GM23338 (cell line): Measurements from ENCODE around the gene CADM4. TPM values are rescaled to one million over a fixed set of nuclear protein-coding genes. Genes with fewer than 3 reads are reported as not detected.

Experiments used
- ATAC-seq: fragments of 200-7000 bp; cut with Tn5 transposase; 3 replicates; pipeline ENCODE4 v1.9.1; 2020
- DNase-seq: peaks from one replicate; pipeline ENCODE4 v3.0.0-alpha.2; 2015; ENCODE audit warnings: low spot score
- H2AFZ ChIP-seq: fragments of 200-600 bp; sonication (generic); 2 replicates; pipeline ENCODE4 v1.8.0; 2016; ENCODE audit warnings: antibody characterized with exemption, mild to moderate bottlenecking, moderate library complexity
- H3F3A ChIP-seq: fragments of 200-600 bp; sonication (generic); replicated peaks from 2 replicates; pipeline ENCODE4 v1.8.0; 2017; ENCODE audit warnings: antibody characterized with exemption, mixed run types, low read depth
- H3K27ac ChIP-seq: fragments of 200-600 bp; sonication (generic); 2 replicates; pipeline ENCODE4 v1.6.1; 2016; ENCODE audit warnings: low read depth
- H3K27me3 ChIP-seq: fragments of 200-600 bp; sonication (generic); 2 replicates; pipeline ENCODE4 v1.8.0; 2016; ENCODE audit warnings: mild to moderate bottlenecking, mixed run types, moderate library complexity; ENCODE audit not compliant: insufficient read depth
- H3K36me3 ChIP-seq: fragments of 200-600 bp; sonication (generic); 2 replicates; pipeline ENCODE4 v1.8.0; 2016; ENCODE audit warnings: mild to moderate bottlenecking; ENCODE audit not compliant: insufficient read depth
- H3K4me1 ChIP-seq: fragments of 200-600 bp; sonication (generic); 2 replicates; pipeline ENCODE4 v1.8.0; 2016; ENCODE audit warnings: mild to moderate bottlenecking, moderate library complexity; ENCODE audit not compliant: insufficient read depth
- H3K4me2 ChIP-seq: fragments of 200-600 bp; sonication (generic); 2 replicates; pipeline ENCODE4 v1.7.1; 2017; ENCODE audit warnings: mixed run types
- H3K4me3 ChIP-seq: fragments of 200-600 bp; sonication (generic); 2 replicates; pipeline ENCODE4 v1.6.1; 2016; ENCODE audit warnings: mixed run types
- H3K79me2 ChIP-seq: fragments of 200-600 bp; sonication (generic); replicated peaks from 2 replicates; pipeline ENCODE4 v1.8.0; 2017; ENCODE audit warnings: mild to moderate bottlenecking; ENCODE audit not compliant: insufficient read depth
- H3K9me2 ChIP-seq: fragments of 200-600 bp; sonication (generic); 2 replicates; pipeline ENCODE4 v1.8.0; 2017; ENCODE audit not compliant: insufficient read depth
- H4K20me1 ChIP-seq: fragments of 200-600 bp; sonication (generic); replicated peaks from 2 replicates; pipeline ENCODE4 v1.8.0; 2017; ENCODE audit warnings: mild to moderate bottlenecking; ENCODE audit not compliant: insufficient read depth
- H3K27ac Mint-ChIP-seq: 2 replicates; pipeline ENCODE4 v1.8.0; 2020; ENCODE audit warnings: inconsistent platforms, mild to moderate bottlenecking, moderate library complexity, mixed read lengths
- H3K27me3 Mint-ChIP-seq: 3 replicates; pipeline ENCODE4 v1.8.0; 2022; ENCODE audit warnings: low read depth, mild to moderate bottlenecking, moderate library complexity, mixed read lengths, inconsistent platforms; ENCODE audit not compliant: insufficient read depth, poor library complexity
- H3K36me3 Mint-ChIP-seq: 3 replicates; pipeline ENCODE4 v1.8.0; 2021; ENCODE audit warnings: low read depth, mild to moderate bottlenecking, inconsistent platforms, moderate library complexity, mixed read lengths
- H3K4me1 Mint-ChIP-seq: 3 replicates; pipeline ENCODE4 v1.8.0; 2020; ENCODE audit warnings: mild to moderate bottlenecking, inconsistent platforms, mixed read lengths
- H3K4me3 Mint-ChIP-seq: 3 replicates; pipeline ENCODE4 v1.8.0; 2021; ENCODE audit warnings: moderate library complexity, mild to moderate bottlenecking, inconsistent platforms, mixed read lengths
- H3K9me3 Mint-ChIP-seq: 3 replicates; pipeline ENCODE4 v1.8.0; 2020; ENCODE audit warnings: moderate library complexity, mild to moderate bottlenecking, inconsistent platforms, mixed read lengths
- CREB1 ChIP-seq: fragments of 250-450 bp; sonication (Bioruptor Pico); IDR thresholded peaks from 2 replicates; pipeline ENCODE4 v1.5.0; 2020; ENCODE audit warnings: low read depth, mild to moderate bottlenecking, moderate library complexity
- ETS1 ChIP-seq: IDR thresholded peaks from 2 replicates; pipeline ENCODE4 v1.6.1; 2016; ENCODE audit warnings: antibody characterized with exemption
- JUNB ChIP-seq: IDR thresholded peaks from one replicate; pipeline ENCODE4 v1.6.1; 2016; ENCODE audit warnings: antibody characterized with exemption; ENCODE audit not compliant: unreplicated experiment
- NANOG ChIP-seq: IDR thresholded peaks from 2 replicates; pipeline ENCODE4 v1.6.1; 2016; ENCODE audit warnings: antibody characterized with exemption, borderline replicate concordance
- POLR2AphosphoS5 ChIP-seq: IDR thresholded peaks from 2 replicates; pipeline ENCODE4 v1.6.1; 2016; ENCODE audit warnings: antibody characterized with exemption, low read depth
- STAT1 ChIP-seq: IDR thresholded peaks from one replicate; pipeline ENCODE4 v1.6.1; 2016; ENCODE audit warnings: antibody characterized with exemption; ENCODE audit not compliant: unreplicated experiment
- ZNF114 ChIP-seq: fragments of 250-450 bp; sonication (Bioruptor Pico); IDR thresholded peaks from 2 replicates; pipeline ENCODE4 v1.5.0; 2020; ENCODE audit warnings: mild to moderate bottlenecking, moderate library complexity
- ZNF331 ChIP-seq: fragments of 250-450 bp; sonication (Bioruptor Pico); IDR thresholded peaks from 2 replicates; pipeline ENCODE4 v1.5.0; 2020; ENCODE audit warnings: low read depth, mild to moderate bottlenecking, moderate library complexity
- polyA plus RNA-seq: library from polyadenylated mRNA; unstranded; fragments of >200 nt; fragmentation: Nextera tagmentation; extraction: Ambion mirVana; gene quantifications from 2 replicates; pipeline ENCODE4 v1.2.1, GENCODE V29; 2016
- total RNA-seq: library from RNA; depleted of rRNA; stranded (reverse); fragments of >200 nt; shearing (Covaris generic); gene quantifications from 2 replicates; pipeline ENCODE4 v1.2.3, GENCODE V29; 2014
- TF ChIP-seq, protein P1 (sequence below): IDR thresholded peaks from one replicate; pipeline ENCODE4 v1.6.1; 2018; ENCODE audit warnings: antibody characterized with exemption; ENCODE audit not compliant: unreplicated experiment
- TF ChIP-seq, protein P2 (sequence below): fragments of 250-450 bp; sonication (Bioruptor Pico); IDR thresholded peaks from 2 replicates; pipeline ENCODE4 v1.5.0; 2020; ENCODE audit warnings: mild to moderate bottlenecking, moderate library complexity

The CADM4 gene
- total and polyA plus RNA-seq, 2 experiments from 2014 or later: 3.7 to 21.2 TPM

DNA sequence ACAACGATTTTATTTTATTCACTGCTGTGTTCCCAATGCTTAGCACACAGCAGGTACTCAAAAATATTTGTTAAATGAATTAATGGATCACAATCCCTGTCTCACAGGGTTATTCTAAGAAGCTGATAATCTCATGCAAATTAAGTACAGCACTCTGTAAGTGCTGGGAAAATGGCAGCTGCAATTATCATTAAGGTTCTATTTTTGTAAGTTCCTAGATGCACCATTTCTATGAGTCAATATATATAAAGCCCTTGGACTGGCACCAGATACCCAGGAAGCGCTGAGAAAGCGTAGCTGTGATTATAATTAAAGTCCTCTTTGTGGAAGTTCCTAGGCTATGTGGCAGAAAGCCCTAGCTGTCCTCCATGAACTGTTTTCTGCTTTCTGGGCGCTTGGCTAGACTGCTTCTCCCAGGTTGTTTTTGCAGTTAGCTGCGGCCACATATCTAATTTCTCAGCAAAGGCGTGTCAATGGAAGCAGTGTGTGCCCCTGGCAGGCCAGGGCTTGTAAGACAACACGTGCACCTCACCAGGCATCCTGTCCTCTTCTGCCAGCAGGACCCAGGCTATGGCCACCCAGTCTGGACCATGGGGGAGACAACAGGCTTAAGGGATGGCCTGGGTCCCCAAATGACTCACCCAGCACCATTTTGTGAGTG lies 33.0 kb downstream of the CADM4 start:
- Histone ChIP-seq H3K27ac (no peak overlapping the region), H3K27me3 (no peaks in the 10 kb centered on the region), H3K4me1 (no peaks in the 10 kb centered on the region), H3K4me2 (no peak overlapping the region), H3K79me2 (no peaks in the 10 kb centered on the region), H3F3A (no peaks in the 10 kb centered on the region), H3K36me3 (no peaks in the 10 kb centered on the region), H3K4me3 (no peak overlapping the region), H3K9me2 (no peaks in the 10 kb centered on the region), H4K20me1 (no peaks in the 10 kb centered on the region; the same call in 1 of the 2 replicates), H2AFZ (no peak overlapping the region)
- ATAC-seq: no peak
- H3K4me3 Mint-ChIP-seq: no peak overlapping the region
- no peak overlapping the region for H3K27ac Mint-ChIP-seq
- TF ChIP-seq POLR2AphosphoS5 (no peak), CREB1 (no peak), JUNB (no peak)
- TF ChIP-seq, protein P1, sequence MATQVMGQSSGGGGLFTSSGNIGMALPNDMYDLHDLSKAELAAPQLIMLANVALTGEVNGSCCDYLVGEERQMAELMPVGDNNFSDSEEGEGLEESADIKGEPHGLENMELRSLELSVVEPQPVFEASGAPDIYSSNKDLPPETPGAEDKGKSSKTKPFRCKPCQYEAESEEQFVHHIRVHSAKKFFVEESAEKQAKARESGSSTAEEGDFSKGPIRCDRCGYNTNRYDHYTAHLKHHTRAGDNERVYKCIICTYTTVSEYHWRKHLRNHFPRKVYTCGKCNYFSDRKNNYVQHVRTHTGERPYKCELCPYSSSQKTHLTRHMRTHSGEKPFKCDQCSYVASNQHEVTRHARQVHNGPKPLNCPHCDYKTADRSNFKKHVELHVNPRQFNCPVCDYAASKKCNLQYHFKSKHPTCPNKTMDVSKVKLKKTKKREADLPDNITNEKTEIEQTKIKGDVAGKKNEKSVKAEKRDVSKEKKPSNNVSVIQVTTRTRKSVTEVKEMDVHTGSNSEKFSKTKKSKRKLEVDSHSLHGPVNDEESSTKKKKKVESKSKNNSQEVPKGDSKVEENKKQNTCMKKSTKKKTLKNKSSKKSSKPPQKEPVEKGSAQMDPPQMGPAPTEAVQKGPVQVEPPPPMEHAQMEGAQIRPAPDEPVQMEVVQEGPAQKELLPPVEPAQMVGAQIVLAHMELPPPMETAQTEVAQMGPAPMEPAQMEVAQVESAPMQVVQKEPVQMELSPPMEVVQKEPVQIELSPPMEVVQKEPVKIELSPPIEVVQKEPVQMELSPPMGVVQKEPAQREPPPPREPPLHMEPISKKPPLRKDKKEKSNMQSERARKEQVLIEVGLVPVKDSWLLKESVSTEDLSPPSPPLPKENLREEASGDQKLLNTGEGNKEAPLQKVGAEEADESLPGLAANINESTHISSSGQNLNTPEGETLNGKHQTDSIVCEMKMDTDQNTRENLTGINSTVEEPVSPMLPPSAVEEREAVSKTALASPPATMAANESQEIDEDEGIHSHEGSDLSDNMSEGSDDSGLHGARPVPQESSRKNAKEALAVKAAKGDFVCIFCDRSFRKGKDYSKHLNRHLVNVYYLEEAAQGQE: no peak
- no peak for DNase-seq
- no peaks in the 10 kb centered on the region; the same call in 1 of the 3 replicates for H3K9me3 Mint-ChIP-seq
- peaks cover 9% of the 10 kb centered on the region for H3K36me3 Mint-ChIP-seq
- H3K27me3 Mint-ChIP-seq: peaks cover 6% of the 10 kb centered on the region
- H3K4me1 Mint-ChIP-seq: peaks cover 9% of the 10 kb centered on the region

DNA sequence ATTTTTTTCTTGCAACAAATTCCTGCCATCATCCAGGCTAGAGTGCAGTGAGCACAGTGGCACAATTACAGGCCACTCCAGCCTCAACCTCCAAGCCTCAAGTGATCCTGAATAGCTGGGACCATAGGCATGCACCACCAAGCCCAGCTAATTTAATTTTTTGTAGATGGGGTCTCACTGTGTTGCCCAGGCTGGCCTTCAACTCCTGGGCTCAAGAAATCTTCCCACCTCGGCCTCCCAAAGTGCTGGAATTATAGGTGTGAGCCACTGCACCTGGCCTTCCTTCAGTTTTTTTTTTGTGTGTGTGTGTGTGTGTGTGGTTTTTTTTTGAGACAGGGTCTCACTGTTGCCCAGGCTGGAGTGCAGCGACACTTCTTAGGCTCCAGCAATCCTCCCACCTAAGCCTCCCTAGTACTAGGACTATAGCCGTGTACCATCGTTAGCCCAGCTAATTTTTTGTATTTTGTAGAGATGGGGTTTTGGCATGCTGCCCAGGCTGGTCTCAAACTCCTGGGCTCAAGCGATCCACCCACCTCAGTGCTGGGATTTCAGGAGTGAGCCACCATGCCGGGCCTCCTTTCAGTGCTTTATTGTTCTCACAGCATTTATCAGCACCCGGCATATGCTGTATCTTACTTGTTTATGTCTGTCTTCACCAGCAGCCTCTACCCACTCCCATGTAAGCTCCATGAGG lies 33.6 kb downstream of the CADM4 start:
- H3K4me1 ChIP-seq: no peaks in the 10 kb centered on the region
- DNase-seq: no peak
- H3K27me3 ChIP-seq: no peaks in the 10 kb centered on the region
- H3K4me2 ChIP-seq: no peak overlapping the region
- Mint-ChIP-seq H3K4me1 (peaks cover 9% of the 10 kb centered on the region), H3K27me3 (peaks cover 6% of the 10 kb centered on the region), H3K36me3 (peaks cover 7% of the 10 kb centered on the region; the same call in 2 of the 3 replicates), H3K27ac (no peak overlapping the region), H3K4me3 (no peak overlapping the region), H3K9me3 (no peaks in the 10 kb centered on the region; the same call in 2 of the 3 replicates)
- ATAC-seq: no peak
- H3K36me3 ChIP-seq: no peaks in the 10 kb centered on the region
- no peaks in the 10 kb centered on the region for H3K79me2 ChIP-seq
- no peak overlapping the region for H3K27ac ChIP-seq
- H3K9me2 ChIP-seq: no peaks in the 10 kb centered on the region
- H2AFZ ChIP-seq: no peak overlapping the region
- H3F3A ChIP-seq: no peaks in the 10 kb centered on the region
- H4K20me1 ChIP-seq: no peaks in the 10 kb centered on the region; the same call in 1 of the 2 replicates
- no peak overlapping the region for H3K4me3 ChIP-seq
- TF ChIP-seq STAT1: no peak
- no peak for TF ChIP-seq ETS1
- TF ChIP-seq CREB1: no peak
- TF ChIP-seq ZNF114 (CRISPR knock-in tag): no peak
- no peak for TF ChIP-seq NANOG
- no peak for TF ChIP-seq ZNF331 (CRISPR knock-in tag)
- TF ChIP-seq, protein P2, sequence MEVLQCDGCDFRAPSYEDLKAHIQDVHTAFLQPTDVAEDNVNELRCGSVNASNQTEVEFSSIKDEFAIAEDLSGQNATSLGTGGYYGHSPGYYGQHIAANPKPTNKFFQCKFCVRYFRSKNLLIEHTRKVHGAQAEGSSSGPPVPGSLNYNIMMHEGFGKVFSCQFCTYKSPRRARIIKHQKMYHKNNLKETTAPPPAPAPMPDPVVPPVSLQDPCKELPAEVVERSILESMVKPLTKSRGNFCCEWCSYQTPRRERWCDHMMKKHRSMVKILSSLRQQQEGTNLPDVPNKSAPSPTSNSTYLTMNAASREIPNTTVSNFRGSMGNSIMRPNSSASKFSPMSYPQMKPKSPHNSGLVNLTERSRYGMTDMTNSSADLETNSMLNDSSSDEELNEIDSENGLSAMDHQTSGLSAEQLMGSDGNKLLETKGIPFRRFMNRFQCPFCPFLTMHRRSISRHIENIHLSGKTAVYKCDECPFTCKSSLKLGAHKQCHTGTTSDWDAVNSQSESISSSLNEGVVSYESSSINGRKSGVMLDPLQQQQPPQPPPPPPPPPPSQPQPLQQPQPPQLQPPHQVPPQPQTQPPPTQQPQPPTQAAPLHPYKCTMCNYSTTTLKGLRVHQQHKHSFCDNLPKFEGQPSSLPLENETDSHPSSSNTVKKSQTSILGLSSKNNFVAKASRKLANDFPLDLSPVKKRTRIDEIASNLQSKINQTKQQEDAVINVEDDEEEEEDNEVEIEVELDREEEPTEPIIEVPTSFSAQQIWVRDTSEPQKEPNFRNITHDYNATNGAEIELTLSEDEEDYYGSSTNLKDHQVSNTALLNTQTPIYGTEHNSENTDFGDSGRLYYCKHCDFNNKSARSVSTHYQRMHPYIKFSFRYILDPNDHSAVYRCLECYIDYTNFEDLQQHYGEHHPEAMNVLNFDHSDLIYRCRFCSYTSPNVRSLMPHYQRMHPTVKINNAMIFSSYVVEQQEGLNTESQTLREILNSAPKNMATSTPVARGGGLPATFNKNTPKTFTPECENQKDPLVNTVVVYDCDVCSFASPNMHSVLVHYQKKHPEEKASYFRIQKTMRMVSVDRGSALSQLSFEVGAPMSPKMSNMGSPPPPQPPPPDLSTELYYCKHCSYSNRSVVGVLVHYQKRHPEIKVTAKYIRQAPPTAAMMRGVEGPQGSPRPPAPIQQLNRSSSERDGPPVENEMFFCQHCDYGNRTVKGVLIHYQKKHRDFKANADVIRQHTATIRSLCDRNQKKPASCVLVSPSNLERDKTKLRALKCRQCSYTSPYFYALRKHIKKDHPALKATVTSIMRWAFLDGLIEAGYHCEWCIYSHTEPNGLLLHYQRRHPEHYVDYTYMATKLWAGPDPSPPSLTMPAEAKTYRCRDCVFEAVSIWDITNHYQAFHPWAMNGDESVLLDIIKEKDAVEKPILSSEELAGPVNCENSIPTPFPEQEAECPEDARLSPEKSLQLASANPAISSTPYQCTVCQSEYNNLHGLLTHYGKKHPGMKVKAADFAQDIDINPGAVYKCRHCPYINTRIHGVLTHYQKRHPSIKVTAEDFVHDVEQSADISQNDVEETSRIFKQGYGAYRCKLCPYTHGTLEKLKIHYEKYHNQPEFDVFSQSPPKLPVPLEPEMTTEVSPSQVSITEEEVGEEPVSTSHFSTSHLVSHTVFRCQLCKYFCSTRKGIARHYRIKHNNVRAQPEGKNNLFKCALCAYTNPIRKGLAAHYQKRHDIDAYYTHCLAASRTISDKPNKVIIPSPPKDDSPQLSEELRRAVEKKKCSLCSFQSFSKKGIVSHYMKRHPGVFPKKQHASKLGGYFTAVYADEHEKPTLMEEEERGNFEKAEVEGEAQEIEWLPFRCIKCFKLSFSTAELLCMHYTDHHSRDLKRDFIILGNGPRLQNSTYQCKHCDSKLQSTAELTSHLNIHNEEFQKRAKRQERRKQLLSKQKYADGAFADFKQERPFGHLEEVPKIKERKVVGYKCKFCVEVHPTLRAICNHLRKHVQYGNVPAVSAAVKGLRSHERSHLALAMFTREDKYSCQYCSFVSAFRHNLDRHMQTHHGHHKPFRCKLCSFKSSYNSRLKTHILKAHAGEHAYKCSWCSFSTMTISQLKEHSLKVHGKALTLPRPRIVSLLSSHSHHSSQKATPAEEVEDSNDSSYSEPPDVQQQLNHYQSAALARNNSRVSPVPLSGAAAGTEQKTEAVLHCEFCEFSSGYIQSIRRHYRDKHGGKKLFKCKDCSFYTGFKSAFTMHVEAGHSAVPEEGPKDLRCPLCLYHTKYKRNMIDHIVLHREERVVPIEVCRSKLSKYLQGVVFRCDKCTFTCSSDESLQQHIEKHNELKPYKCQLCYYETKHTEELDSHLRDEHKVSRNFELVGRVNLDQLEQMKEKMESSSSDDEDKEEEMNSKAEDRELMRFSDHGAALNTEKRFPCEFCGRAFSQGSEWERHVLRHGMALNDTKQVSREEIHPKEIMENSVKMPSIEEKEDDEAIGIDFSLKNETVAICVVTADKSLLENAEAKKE (CRISPR knock-in tag): no peak
- no peak for TF ChIP-seq JUNB
